Mesodermal cell (in vitro differentiated cells): Measurements from ENCODE around the gene IGFBP2.

Source experiments
- H3K27ac ChIP-seq: 2 replicates; pipeline ENCODE4 v1.7.0; 2013; ENCODE audit warnings: mild to moderate bottlenecking, low read depth, low read length, moderate library complexity; ENCODE audit not compliant: severe bottlenecking
- H3K36me3 ChIP-seq: 2 replicates; pipeline ENCODE4 v1.7.1; 2013; ENCODE audit warnings: mild to moderate bottlenecking, low read length, moderate library complexity; ENCODE audit not compliant: control insufficient read depth, insufficient read depth
- H3K4me1 ChIP-seq: one replicate; pipeline ENCODE4 v1.7.1; 2013; ENCODE audit warnings: mild to moderate bottlenecking, low read length; ENCODE audit not compliant: insufficient read depth, control insufficient read depth, poor library complexity, severe bottlenecking
- H3K4me3 ChIP-seq: 2 replicates; pipeline ENCODE4 v1.7.0; 2013; ENCODE audit warnings: low read length, control low read depth, mild to moderate bottlenecking; ENCODE audit not compliant: insufficient read depth, poor library complexity, severe bottlenecking; ENCODE audit errors: extremely low read depth
- H3K9me3 ChIP-seq: 2 replicates; pipeline ENCODE4 v1.7.1; 2013; ENCODE audit warnings: mild to moderate bottlenecking, low read length, moderate library complexity; ENCODE audit not compliant: control insufficient read depth
- WGBS, 2 experiments: methylation state at CpG; one replicate each; pipeline ENCODE4 v1.1.5; 2013; ENCODE audit warnings: missing lambda C conversion rate in 2 of 2; ENCODE audit not compliant: insufficient coverage in 2 of 2; 5-methylcytosine and 5-hydroxymethylcytosine counted together

IGFBP2 gene

DNA sequence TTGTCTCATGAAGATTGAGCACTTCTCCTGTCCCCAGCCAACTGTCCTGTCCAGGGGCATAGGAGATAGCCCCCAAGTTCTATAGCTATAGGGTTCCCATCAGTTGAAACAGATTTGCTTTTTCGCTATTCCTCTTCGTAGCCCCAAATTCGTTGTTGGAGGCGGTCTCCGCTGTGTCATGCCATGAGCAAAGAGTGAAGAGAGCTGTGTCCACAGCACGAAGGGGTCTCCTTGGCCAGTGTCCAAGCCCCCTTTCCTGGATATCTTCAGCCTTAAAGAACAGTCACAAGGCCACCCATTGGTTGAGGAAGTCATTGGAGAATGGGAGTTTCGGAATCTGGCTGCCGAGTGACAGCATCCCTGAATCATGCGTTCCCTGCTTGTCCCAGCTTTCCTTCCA lies 41.2 kb downstream of the IGFBP2 start:
- 96 to 98% methylated on average over 6 of the region's 9 CpGs for WGBS, 2 experiments
- H3K36me3 ChIP-seq = no peaks in the 10 kb centered on the region

DNA sequence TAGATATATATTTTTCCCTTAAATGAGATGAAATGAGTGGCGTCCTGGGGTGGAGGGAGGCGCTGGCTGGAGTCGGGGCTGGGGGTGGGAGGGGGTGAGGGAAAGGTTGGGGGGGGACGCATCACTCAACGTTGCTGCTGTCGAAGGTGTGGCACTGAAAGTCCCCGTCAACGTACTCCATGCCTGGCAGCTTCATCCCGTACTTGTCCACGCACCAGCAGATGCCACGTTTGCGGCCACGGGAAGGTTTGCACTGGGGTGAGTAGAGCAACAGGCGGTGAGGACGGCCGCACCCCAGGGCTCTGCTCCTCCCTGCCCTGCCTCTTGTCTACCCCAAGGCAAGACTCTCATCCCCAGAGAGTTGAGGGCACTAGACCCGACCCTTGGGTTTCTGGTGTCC lies 43.4 kb downstream of the IGFBP2 start:
- no peak overlapping the region for H3K27ac ChIP-seq
- WGBS, 2 experiments = 91 to 94% methylated on average over 8 to 15 of the region's 17 CpGs
- no peaks in the 10 kb centered on the region for H3K9me3 ChIP-seq
- no peaks in the 10 kb centered on the region for H3K36me3 ChIP-seq
- no peak overlapping the region for H3K4me3 ChIP-seq
- peaks cover 26% of the 10 kb centered on the region for H3K4me1 ChIP-seq

More for the DNA sequence above, 41.2 kb downstream of the IGFBP2 start:
- Histone ChIP-seq H3K9me3 (no peaks in the 10 kb centered on the region), H3K4me1 (peaks cover 3% of the 10 kb centered on the region), H3K27ac (no peak overlapping the region), H3K4me3 (no peak overlapping the region)

DNA sequence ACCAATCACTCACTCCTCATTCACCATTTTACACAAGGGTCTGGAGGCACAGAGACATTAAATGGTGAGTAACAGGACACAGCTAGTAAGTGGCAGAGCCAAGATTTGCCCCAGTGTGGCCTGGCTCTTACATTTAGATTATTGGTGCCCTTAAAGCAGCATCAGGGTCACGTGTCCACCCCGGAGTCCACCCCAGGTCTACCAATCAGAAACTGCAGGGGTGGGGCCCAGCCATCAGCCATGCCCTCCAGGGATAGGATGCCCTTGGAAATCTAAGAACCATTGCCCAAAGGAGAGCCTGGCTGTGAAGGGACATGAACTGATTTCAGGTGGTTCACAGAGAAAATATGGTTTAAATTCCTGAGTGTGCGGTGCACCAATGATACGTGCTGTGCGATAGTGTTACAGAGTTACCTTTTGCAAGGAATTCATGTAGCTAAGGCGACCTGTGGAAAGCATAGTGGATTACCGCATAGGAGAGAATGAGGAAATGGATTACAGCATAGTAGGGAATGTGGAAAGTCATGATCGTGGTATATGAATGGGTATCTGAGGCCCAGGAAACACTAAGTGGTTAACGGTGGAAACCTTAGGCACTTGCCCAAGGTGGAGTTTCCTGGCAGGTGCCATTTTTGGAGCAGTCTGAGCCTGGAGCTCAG lies 44.3 kb downstream of the IGFBP2 start:
- Histone ChIP-seq H3K36me3 (no peaks in the 10 kb centered on the region), H3K4me1 (peaks cover 33% of the 10 kb centered on the region), H3K27ac (no peak overlapping the region), H3K4me3 (no peak overlapping the region), H3K9me3 (no peaks in the 10 kb centered on the region)
- WGBS, 2 experiments = 93 to 97% methylated on average over 9 of the region's 9 CpGs

DNA sequence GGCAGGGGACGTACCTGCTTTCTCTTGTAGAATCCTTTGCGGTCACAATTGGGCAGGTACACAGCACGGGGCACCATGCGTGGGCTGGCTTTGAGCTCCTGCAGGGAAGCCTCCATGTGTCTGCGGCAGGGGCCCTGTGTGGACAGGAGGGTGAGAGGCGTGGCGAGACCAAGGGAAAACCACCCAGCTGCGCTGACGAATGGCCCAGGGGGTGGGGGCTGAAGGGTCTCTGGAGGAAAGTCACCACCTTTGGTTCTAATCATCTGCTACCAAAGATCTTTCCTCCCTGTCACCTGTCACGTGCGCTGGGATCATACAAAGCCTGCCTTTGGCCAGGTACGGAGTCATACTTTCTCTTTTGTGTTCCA lies 44.9 kb downstream of the IGFBP2 start:
- 97 to 100% methylated on average over 6 to 8 of the region's 12 CpGs for WGBS, 2 experiments
- H3K36me3 ChIP-seq = no peaks in the 10 kb centered on the region
- H3K9me3 ChIP-seq = no peaks in the 10 kb centered on the region
- no peak overlapping the region for H3K27ac ChIP-seq
- peaks cover 33% of the 10 kb centered on the region for H3K4me1 ChIP-seq
- H3K4me3 ChIP-seq = no peak overlapping the region

DNA sequence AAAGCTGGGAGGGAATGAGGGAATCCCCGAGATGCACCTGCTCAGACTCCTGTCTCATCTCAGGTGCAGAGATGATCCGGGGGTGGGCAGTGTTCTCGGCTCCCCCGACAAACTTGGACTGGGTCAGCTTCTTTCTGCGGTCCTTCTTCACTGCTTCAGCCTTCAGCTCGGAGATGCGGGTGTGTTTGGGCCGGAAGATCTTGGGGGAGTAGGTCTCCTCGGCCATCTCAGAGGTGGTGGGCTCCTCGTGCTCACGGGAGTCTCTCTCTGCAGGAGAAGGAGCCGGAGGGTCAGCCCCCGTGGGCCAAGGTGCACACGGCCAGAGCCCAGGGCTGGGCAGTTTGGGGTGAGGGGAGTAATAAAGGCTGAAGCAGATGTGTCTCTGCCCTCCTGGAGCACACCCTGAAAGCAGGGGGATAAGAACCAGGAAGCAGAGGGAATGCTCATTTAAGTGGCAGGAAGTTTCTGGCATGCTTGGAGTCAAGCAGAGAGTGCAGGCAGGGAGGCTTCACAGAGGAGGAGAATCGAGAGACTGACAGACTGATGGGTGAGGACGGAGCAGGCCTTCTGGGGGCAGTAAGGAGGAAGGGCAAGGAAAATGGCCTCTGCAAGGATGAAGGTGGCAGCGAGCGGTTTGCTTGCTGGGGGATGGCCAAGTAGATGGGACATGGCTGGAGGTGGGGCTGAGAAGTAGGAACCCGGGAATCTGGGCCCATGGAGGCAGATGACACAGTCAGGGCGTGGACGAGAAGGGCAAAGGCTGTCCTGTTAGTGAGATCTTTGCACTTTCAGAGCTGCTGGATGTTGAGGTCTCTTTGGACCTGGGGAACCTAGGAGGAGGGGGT lies 45.8 kb downstream of the IGFBP2 start:
- Histone ChIP-seq H3K4me3 (no peak overlapping the region), H3K36me3 (no peaks in the 10 kb centered on the region), H3K4me1 (peaks cover 36% of the 10 kb centered on the region), H3K9me3 (no peaks in the 10 kb centered on the region), H3K27ac (no peak overlapping the region)
- 86 to 93% methylated on average over 18 to 21 of the region's 21 CpGs for whole genome bisulfite sequencing, 2 experiments

DNA sequence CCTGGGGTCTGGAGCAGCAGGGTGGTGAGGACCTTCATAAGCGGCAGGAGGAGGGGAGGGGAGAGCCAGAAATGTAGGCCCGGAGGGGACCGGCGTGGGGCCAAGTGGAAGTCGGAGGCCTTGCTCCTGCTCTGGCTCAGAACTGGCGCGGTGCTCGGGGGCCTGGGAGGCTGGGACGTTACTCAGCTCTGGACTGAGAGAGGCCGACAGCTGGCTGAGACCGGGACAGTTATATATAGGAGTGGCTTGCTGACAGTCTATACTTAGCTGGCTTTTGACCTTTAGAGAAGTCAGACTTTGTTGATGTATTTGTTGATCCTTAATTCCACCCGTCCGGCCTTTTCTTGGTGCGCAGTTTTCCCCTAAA lies 46.4 kb downstream of the IGFBP2 start:
- no peaks in the 10 kb centered on the region for H3K9me3 ChIP-seq

DNA sequence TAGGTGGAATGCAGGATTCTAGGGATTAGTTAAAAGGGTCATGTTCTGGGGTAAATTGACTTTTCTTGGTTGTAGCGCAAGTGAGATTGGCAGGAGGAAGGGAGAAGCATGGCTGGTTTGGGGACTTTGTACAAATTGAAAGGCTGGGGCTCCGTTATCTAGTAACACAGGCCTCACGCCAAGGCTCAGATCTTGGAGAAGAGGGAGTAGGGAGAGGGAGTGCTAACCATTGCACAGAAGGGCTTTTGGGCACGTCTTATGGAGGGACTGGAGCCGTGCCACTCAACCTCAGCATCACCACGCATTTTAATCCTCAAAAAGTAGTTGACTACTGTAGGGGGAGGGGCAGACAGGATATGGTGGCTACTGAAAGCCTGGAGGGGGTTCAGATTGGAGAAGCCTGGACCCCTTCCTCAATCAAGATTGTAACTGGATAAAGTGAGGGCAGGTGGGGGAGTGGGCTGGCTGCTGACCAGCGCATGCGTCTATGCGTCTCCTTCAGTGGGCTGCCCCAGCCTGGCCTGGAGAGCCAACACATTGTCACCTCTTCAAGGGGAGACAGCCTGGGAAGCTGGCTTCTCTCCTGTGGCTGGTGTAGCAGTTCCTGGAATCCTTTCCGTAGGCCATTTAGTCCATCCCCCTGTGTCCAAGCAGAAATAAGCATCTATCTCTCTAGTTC lies 47.9 kb downstream of the IGFBP2 start:
- H3K27ac ChIP-seq = no peak overlapping the region
- H3K4me1 ChIP-seq = peaks cover 40% of the 10 kb centered on the region
- no peak overlapping the region for H3K4me3 ChIP-seq
- no peaks in the 10 kb centered on the region for H3K36me3 ChIP-seq
- 97 to 98% methylated on average over 4 to 6 of the region's 10 CpGs for WGBS, 2 experiments
- H3K9me3 ChIP-seq = no peaks in the 10 kb centered on the region

More for the DNA sequence above, 46.4 kb downstream of the IGFBP2 start:
- 88 to 93% methylated on average over 12 to 14 of the region's 14 CpGs for WGBS, 2 experiments
- Histone ChIP-seq H3K4me3 (no peak overlapping the region), H3K4me1 (peaks cover 39% of the 10 kb centered on the region), H3K36me3 (no peaks in the 10 kb centered on the region), H3K27ac (no peak overlapping the region)

DNA sequence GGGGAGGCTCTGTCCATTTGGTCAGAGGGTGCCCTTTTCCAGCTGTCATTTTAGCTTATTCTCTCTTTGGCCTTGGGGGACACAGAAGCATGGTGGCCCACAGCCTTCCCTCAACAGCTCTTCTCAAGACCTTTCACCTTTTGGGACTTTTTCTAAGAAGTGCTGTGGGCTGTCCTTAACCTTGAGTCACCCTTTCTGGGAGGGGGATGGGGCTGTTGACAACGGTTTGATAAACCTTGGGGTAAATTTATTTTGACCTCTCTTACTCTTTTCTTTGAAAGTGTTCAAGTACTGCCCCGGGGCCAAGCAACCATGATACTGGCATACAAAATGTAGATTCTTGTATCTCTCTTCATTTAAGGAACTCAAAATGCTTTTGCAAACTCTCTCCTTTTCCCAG lies 48.5 kb downstream of the IGFBP2 start:
- Histone ChIP-seq H3K4me1 (peaks cover 40% of the 10 kb centered on the region), H3K9me3 (no peaks in the 10 kb centered on the region), H3K36me3 (no peaks in the 10 kb centered on the region), H3K4me3 (no peak overlapping the region), H3K27ac (peak overlapping the region; percentile 37)
- WGBS, 2 experiments = 83 to 90% methylated on average over 1 to 2 of the region's 2 CpGs

DNA sequence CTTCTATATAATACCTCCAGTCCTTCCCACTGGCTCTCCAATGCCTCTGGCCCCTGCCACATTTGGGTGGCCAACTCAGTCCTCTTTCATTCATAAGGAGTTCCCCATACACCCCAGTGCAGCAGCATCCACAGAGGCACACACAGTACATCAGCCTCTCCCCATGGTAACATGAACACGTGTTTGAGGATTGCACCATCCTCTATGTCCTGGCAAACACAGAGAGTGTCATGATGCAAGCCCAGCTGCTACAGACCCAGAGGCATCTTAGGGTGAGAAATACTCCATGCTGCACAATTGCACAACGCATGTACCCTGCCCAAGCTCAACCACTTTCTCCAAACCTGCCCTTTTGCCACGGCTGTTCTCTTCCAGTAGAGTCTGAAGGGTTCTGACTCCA lies 50.6 kb downstream of the IGFBP2 start:
- 95 to 100% methylated on average over 2 to 3 of the region's 3 CpGs for WGBS, 2 experiments
- no peak overlapping the region for H3K27ac ChIP-seq

DNA sequence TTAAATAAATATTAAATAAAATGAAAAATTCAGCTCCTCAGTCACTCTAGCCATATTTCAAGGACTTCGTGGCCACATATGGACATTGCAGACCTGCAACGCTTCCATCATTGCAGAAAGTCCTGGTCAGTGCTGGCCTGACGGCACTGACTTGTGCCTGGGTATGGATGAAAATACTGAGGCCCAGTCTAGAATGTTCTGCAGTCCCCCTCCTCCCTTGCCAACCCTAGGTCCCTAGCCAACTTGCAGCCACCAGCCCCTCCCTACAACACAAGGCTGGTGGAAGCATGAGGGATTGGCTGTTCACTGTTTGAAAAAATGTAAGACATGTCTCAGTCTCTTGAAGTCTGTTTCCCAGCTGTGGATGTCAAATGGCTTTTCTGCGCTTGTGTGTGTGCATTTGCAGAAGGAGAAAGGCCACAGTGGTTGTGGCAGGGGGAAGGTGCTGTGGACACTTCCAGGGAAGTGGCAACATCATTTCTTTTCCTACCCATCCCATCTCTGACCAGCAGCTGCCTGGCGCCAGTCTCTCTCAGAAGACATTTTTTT lies 52.2 kb downstream of the IGFBP2 start:
- Histone ChIP-seq H3K4me1 (peaks cover 27% of the 10 kb centered on the region), H3K9me3 (no peaks in the 10 kb centered on the region)

More for the DNA sequence above, 50.6 kb downstream of the IGFBP2 start:
- no peaks in the 10 kb centered on the region for H3K36me3 ChIP-seq
- no peak overlapping the region for H3K4me3 ChIP-seq
- no peaks in the 10 kb centered on the region for H3K9me3 ChIP-seq
- H3K4me1 ChIP-seq = peaks cover 40% of the 10 kb centered on the region

More for the DNA sequence above, 52.2 kb downstream of the IGFBP2 start:
- H3K27ac ChIP-seq = no peak overlapping the region
- H3K4me3 ChIP-seq = no peak overlapping the region
- no peaks in the 10 kb centered on the region for H3K36me3 ChIP-seq
- 100% methylated on average over 1 to 3 of the region's 5 CpGs for WGBS, 2 experiments
